Activated B cell treated with CpG ODN at 0.5 μM for 24 hours (primary cell): ENCODE measurements around the gene ARHGAP32. TPM values are rescaled to one million over a fixed set of nuclear protein-coding genes. Genes with fewer than 3 reads are reported as not detected.

ENCODE experiments used
- ATAC-seq: fragments of 200-7000 bp; cut with Tn5 transposase; one replicate; pipeline ENCODE4 v1.10.0; 2021; ENCODE audit warnings: low read depth, mild to moderate bottlenecking, moderate library complexity
- CTCF ChIA-PET: fragments of 350-600 bp; sonication (Branson Sonifier 250); formaldehyde crosslinking; loops from one replicate; lab custom pipeline; 2021; ENCODE audit warnings: antibody characterized with exemption; lab: Charles Lee
- POLR2A ChIA-PET: fragments of 350-600 bp; sonication (Branson Sonifier 250); formaldehyde crosslinking; loops from one replicate; lab custom pipeline; 2021; ENCODE audit warnings: antibody characterized with exemption; lab: Charles Lee
- DNase-seq: peaks from one replicate; pipeline ENCODE4 v3.0.0; 2022
- H3K27ac Mint-ChIP-seq: one replicate; pipeline ENCODE4 v1.8.0; 2020; ENCODE audit warnings: mixed read lengths
- H3K27me3 Mint-ChIP-seq: one replicate; pipeline ENCODE4 v1.8.0; 2021; ENCODE audit warnings: mixed read lengths
- H3K36me3 Mint-ChIP-seq: one replicate; pipeline ENCODE4 v1.8.0; 2021; ENCODE audit warnings: low read depth, mixed read lengths
- H3K4me1 Mint-ChIP-seq: one replicate; pipeline ENCODE4 v1.8.0; 2021; ENCODE audit warnings: mixed read lengths
- H3K4me3 Mint-ChIP-seq: one replicate; pipeline ENCODE4 v1.8.0; 2020; ENCODE audit warnings: mild to moderate bottlenecking, mixed read lengths
- H3K9me3 Mint-ChIP-seq: one replicate; pipeline ENCODE4 v1.8.0; 2020; ENCODE audit warnings: mixed read lengths
- CTCF ChIP-seq: fragments of 200-600 bp; IDR thresholded peaks from one replicate; pipeline ENCODE4 v1.8.0; 2022; ENCODE audit warnings: antibody characterized with exemption, mild to moderate bottlenecking
- intact Hi-C: fragments of 100-400 bp; cut with micrococcal nuclease; formaldehyde crosslinking; loops from one replicate; pipeline ENCODE4 v1.15.1; 2024
- total RNA-seq: library from RNA; stranded (reverse); gene quantifications from 2 replicates; pipeline ENCODE4 v1.2.3, GENCODE V29; 2022

Gene ARHGAP32
- total RNA-seq, 1 donor from 2014 or later: 6.0 TPM

GRCh38 chr11:129204150-129204838 lies 12.2 kb upstream of the ARHGAP32 start:
- ChIA-PET CTCF (no interaction called here), POLR2A (no interaction called here)
- no peak for DNase-seq
- intact Hi-C loops: no loop called here
- H3K36me3 Mint-ChIP-seq: peaks cover 2% of the 10 kb centered on the region
- H3K9me3 Mint-ChIP-seq: peaks cover 2% of the 10 kb centered on the region
- no peak overlapping the region for H3K4me3 Mint-ChIP-seq
- H3K4me1 Mint-ChIP-seq: no peaks in the 10 kb centered on the region
- TF ChIP-seq CTCF: no peak
- no peak for ATAC-seq
- no peaks in the 10 kb centered on the region for H3K27me3 Mint-ChIP-seq
- no peak overlapping the region for H3K27ac Mint-ChIP-seq

- Mint-ChIP-seq H3K4me1 (no peaks in the 10 kb centered on the region), H3K4me3 (no peak overlapping the region), H3K27ac (no peak overlapping the region), H3K9me3 (peaks cover 8% of the 10 kb centered on the region), H3K27me3 (no peaks in the 10 kb centered on the region), H3K36me3 (peaks cover 6% of the 10 kb centered on the region)
- DNase-seq (no peak), ATAC-seq (no peak)
- no peak for TF ChIP-seq CTCF
- ChIA-PET CTCF (no interaction called here), POLR2A (no interaction called here)
- intact Hi-C loops: no loop called here
Measured at GRCh38 chr11:129202646-129203045, 10.5 kb upstream of the ARHGAP32 start.

GRCh38 chr11:129195682-129196081 lies 3.6 kb upstream of the ARHGAP32 start:
- intact Hi-C loops: no loop called here
- POLR2A ChIA-PET: no interaction called here
- Mint-ChIP-seq H3K36me3 (peaks cover 6% of the 10 kb centered on the region), H3K4me3 (no peak overlapping the region), H3K27ac (no peak overlapping the region), H3K9me3 (peaks cover 8% of the 10 kb centered on the region), H3K4me1 (no peaks in the 10 kb centered on the region), H3K27me3 (no peaks in the 10 kb centered on the region)
- TF ChIP-seq CTCF: no peak
- DNase-seq (no peak), ATAC-seq (no peak)
- CTCF ChIA-PET: no interaction called here

GRCh38 chr11:129191649-129192048 lies 476 bp downstream of the ARHGAP32 start:
- intact Hi-C loops: no loop called here

GRCh38 chr11:129190087-129190486 lies 2.0 kb downstream of the ARHGAP32 start:
- Mint-ChIP-seq H3K4me3 (no peak overlapping the region), H3K27ac (no peak overlapping the region), H3K27me3 (no peaks in the 10 kb centered on the region), H3K9me3 (peaks cover 7% of the 10 kb centered on the region), H3K36me3 (no peaks in the 10 kb centered on the region), H3K4me1 (no peaks in the 10 kb centered on the region)
- DNase-seq (no peak), ATAC-seq (no peak)
- ChIA-PET CTCF (no interaction called here), POLR2A (no interaction called here)
- intact Hi-C loops: no loop called here
- no peak for TF ChIP-seq CTCF

More at GRCh38 chr11:129191649-129192048, 476 bp downstream of the ARHGAP32 start:
- Mint-ChIP-seq H3K27ac (no peak overlapping the region), H3K4me1 (no peaks in the 10 kb centered on the region), H3K36me3 (no peaks in the 10 kb centered on the region), H3K4me3 (no peak overlapping the region), H3K9me3 (peaks cover 4% of the 10 kb centered on the region), H3K27me3 (no peaks in the 10 kb centered on the region)
- POLR2A ChIA-PET: interaction anchor here (0.7 kb wide), 1 partner anchor 26 kb away, joined by 3 read pairs; no protein-coding TSS in a partner anchor
- no peak for ATAC-seq
- no peak for DNase-seq
- no peak for TF ChIP-seq CTCF
- CTCF ChIA-PET: no interaction called here
